ENCODE results near the gene FAM236D.
"Not testable (repeated sequence)": the region's sequence is repeated elsewhere in the genome, so short reads cannot be mapped to it uniquely, and the experiment has no call there.

- TF ChIP-seq ZNF274 (IDR thresholded peaks at IDR 0.05; ENCODE audit: low read depth, low read length); YY1 (IDR thresholded peaks at IDR 0.05; ENCODE audit: insufficient read depth, insufficient read length); SUZ12 (IDR thresholded peaks at IDR 0.05; ENCODE audit: extremely low read depth, insufficient read depth, insufficient read length): not testable (repeated sequence)
Measured at GRCh38 chrX:72830701-72831100, 22.7 kb upstream of the FAM236D start.
